Measurements from ENCODE around the gene ZRANB3.

ZRANB3 gene

DNA sequence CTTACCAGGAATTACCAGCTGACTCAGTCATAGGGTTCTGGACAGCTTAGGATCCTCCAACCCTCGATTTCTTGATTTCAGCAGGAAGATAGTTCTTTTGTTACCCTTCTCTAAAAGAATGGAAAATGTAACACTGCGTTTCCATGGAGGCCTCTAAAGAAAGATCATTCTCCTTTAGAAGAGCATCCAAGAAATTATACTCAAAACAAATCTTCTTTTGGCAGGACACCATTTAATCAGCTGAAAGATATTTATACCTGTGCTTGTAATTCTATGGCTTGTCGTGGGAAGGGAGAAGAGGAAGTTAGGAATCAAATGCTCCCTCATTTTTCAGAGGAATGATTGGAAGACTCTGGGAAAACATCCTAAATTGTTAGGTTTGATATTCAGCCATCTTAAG, 348.4 kb downstream of the ZRANB3 start:
- Histone ChIP-seq H3F3A (ENCODE audit: insufficient read depth, low read length) (no peaks in the 10 kb centered on the region), H3K4me2 (ENCODE audit: low read length) (no peak overlapping the region), H2AFZ (ENCODE audit: low read length) (no peak overlapping the region), H3K9me2 (ENCODE audit: low read depth, low read length) (no peaks in the 10 kb centered on the region), H3K9ac (ENCODE audit: low read length) (no peak overlapping the region), H3K4me3 (ENCODE audit: low read depth, low read length, poor library complexity, severe bottlenecking) (no peak overlapping the region), H3K36me3 (ENCODE audit: insufficient read depth, low read length) (no peaks in the 10 kb centered on the region), H3K9me3 (ENCODE audit: low read length) (no peaks in the 10 kb centered on the region), H3K27ac (ENCODE audit: low read depth, low read length, poor library complexity, severe bottlenecking) (no peak overlapping the region), H3K27me3 (ENCODE audit: insufficient read depth, low read length) (no peaks in the 10 kb centered on the region), H3K79me2 (ENCODE audit: insufficient read depth, low read length) (no peaks in the 10 kb centered on the region), H4K20me1 (ENCODE audit: insufficient read depth, low read length) (no peaks in the 10 kb centered on the region), H3K4me1 (ENCODE audit: insufficient read depth, low read length, severe bottlenecking) (no peaks in the 10 kb centered on the region)
- TF ChIP-seq, protein P1, sequence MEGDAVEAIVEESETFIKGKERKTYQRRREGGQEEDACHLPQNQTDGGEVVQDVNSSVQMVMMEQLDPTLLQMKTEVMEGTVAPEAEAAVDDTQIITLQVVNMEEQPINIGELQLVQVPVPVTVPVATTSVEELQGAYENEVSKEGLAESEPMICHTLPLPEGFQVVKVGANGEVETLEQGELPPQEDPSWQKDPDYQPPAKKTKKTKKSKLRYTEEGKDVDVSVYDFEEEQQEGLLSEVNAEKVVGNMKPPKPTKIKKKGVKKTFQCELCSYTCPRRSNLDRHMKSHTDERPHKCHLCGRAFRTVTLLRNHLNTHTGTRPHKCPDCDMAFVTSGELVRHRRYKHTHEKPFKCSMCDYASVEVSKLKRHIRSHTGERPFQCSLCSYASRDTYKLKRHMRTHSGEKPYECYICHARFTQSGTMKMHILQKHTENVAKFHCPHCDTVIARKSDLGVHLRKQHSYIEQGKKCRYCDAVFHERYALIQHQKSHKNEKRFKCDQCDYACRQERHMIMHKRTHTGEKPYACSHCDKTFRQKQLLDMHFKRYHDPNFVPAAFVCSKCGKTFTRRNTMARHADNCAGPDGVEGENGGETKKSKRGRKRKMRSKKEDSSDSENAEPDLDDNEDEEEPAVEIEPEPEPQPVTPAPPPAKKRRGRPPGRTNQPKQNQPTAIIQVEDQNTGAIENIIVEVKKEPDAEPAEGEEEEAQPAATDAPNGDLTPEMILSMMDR (IDR thresholded peaks at IDR 0.05; ENCODE audit: low read length) = no peak
- TF ChIP-seq EZH2 (IDR thresholded peaks at IDR 0.05; ENCODE audit: borderline replicate concordance, low read length) = no peak

DNA sequence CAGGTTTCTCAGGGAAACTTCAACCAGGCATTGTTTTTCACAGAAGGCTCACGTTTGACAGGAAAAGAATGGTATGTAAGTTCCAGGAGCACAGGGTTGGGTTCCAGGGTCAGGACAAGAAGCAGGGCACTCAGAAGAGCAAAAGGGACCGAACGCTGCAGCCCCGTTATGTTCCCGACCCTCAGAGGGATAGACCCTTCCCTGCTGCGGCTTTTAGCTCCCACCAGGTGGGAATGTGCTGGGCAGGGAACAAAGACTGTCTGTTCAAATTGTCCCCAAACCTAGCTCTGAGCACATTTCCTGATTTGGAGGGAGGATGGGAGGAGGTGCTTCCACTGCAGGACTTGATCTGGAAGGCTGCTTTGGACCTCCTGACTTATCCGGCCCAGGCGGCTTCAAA, 348.8 kb downstream of the ZRANB3 start:
- H3K4me1 ChIP-seq (ENCODE audit: insufficient read depth, low read length, severe bottlenecking) = no peaks in the 10 kb centered on the region
- no peak overlapping the region for H3K4me2 ChIP-seq (ENCODE audit: low read length)
- H3K4me3 ChIP-seq (ENCODE audit: low read depth, low read length, poor library complexity, severe bottlenecking) = no peak overlapping the region
- no peaks in the 10 kb centered on the region for H4K20me1 ChIP-seq (ENCODE audit: insufficient read depth, low read length)
- no peak for TF ChIP-seq EZH2 (IDR thresholded peaks at IDR 0.05; ENCODE audit: borderline replicate concordance, low read length)
- TF ChIP-seq, protein P1 (IDR thresholded peaks at IDR 0.05; ENCODE audit: low read length) = no peak
- H3K9me3 ChIP-seq (ENCODE audit: low read length) = no peaks in the 10 kb centered on the region
- no peaks in the 10 kb centered on the region for H3K27me3 ChIP-seq (ENCODE audit: insufficient read depth, low read length)
- no peak overlapping the region for H2AFZ ChIP-seq (ENCODE audit: low read length)
- no peaks in the 10 kb centered on the region for H3F3A ChIP-seq (ENCODE audit: insufficient read depth, low read length)
- H3K9ac ChIP-seq (ENCODE audit: low read length) = no peak overlapping the region
- no peaks in the 10 kb centered on the region for H3K36me3 ChIP-seq (ENCODE audit: insufficient read depth, low read length)
- no peaks in the 10 kb centered on the region for H3K79me2 ChIP-seq (ENCODE audit: insufficient read depth, low read length)
- H3K9me2 ChIP-seq (ENCODE audit: low read depth, low read length) = no peaks in the 10 kb centered on the region
- H3K27ac ChIP-seq (ENCODE audit: low read depth, low read length, poor library complexity, severe bottlenecking) = no peak overlapping the region

DNA sequence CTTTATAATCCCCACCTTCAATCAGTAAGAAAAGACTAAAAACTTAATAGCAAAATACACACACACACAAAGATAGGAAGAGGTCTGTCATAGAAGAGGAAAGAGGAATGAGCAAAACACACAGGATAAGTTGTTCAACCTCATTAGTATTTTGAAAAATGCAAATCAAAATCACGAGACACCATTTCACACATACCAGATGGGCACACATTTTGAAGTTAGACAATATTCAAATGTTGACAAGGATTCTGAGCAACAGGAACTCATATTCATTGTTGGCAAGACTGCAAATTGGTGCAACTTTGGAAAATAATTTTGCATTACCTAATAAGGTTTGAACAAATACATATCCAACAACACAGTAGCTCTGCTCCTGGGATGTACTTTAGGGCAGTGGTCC, 351.3 kb downstream of the ZRANB3 start:
- no peak overlapping the region for H3K4me2 ChIP-seq (ENCODE audit: low read length)
- H3K9me3 ChIP-seq (ENCODE audit: low read length) = no peaks in the 10 kb centered on the region
- H3K27ac ChIP-seq (ENCODE audit: low read depth, low read length, poor library complexity, severe bottlenecking) = no peak overlapping the region
- H4K20me1 ChIP-seq (ENCODE audit: insufficient read depth, low read length) = no peaks in the 10 kb centered on the region
- no peak overlapping the region for H2AFZ ChIP-seq (ENCODE audit: low read length)
- TF ChIP-seq, protein P1 (IDR thresholded peaks at IDR 0.05; ENCODE audit: low read length) = no peak
- TF ChIP-seq EZH2 (IDR thresholded peaks at IDR 0.05; ENCODE audit: borderline replicate concordance, low read length) = no peak
- H3F3A ChIP-seq (ENCODE audit: insufficient read depth, low read length) = no peaks in the 10 kb centered on the region
- peaks cover 17% of the 10 kb centered on the region for H3K36me3 ChIP-seq (ENCODE audit: insufficient read depth, low read length)
- H3K4me1 ChIP-seq (ENCODE audit: insufficient read depth, low read length, severe bottlenecking) = no peaks in the 10 kb centered on the region
- H3K9me2 ChIP-seq (ENCODE audit: low read depth, low read length) = no peaks in the 10 kb centered on the region
- no peaks in the 10 kb centered on the region for H3K79me2 ChIP-seq (ENCODE audit: insufficient read depth, low read length)
- H3K27me3 ChIP-seq (ENCODE audit: insufficient read depth, low read length) = no peaks in the 10 kb centered on the region
- no peak overlapping the region for H3K9ac ChIP-seq (ENCODE audit: low read length)
- H3K4me3 ChIP-seq (ENCODE audit: low read depth, low read length, poor library complexity, severe bottlenecking) = no peak overlapping the region

All from OCI-LY1 (cell line).